OCI-LY7 (cell line): ENCODE results near the gene EMC7.

ENCODE experiments used
- CTCF ChIP-seq: fragments of 200-600 bp; sonication (generic); conservative IDR thresholded peaks from 2 replicates; pipeline ENCODE4 v1.5.1; 2014; ENCODE audit warnings: mild to moderate bottlenecking, antibody characterized with exemption, low read length, moderate library complexity, mixed read lengths
- EZH2phosphoT487 ChIP-seq: fragments of 200-600 bp; sonication (generic); IDR thresholded peaks from 2 replicates; pipeline ENCODE4 v1.6.1; 2018; ENCODE audit warnings: low read depth, borderline replicate concordance, mild to moderate bottlenecking, mixed run types, antibody characterized with exemption, low read length, moderate library complexity, mixed read lengths

GRCh38 chr15:34111488-34111887 lies 9.8 kb upstream of the EMC7 start:
- no peak for TF ChIP-seq CTCF
- TF ChIP-seq EZH2phosphoT487, result no peak
